GM15510 (cell line): ENCODE results near the gene CTBP2.

Experiments used
- POLR2A ChIP-seq: IDR thresholded peaks from 3 replicates; pipeline ENCODE4 v1.6.1; 2011; ENCODE audit warnings: borderline replicate concordance; ENCODE audit not compliant: insufficient read length; ENCODE audit errors: extremely low read depth

Gene CTBP2

DNA sequence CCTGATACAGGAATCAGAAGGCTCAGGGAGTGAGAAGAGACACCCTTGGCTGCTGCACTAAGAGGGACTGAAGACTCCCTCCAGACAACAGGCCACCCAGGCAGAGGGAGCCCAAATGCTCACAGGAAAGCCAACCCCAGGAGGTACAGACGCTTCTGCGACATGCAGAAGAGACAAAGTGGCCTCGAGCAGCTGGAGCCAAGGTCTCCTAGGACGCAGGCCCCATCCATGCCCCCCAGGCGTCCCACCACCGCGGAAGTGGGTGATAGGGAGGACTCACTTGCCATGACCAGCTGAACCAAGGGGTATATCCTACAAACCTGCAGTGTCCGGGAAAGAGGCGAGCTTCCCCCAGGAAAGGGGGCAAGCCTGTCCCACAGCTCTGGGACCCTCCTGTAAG is 56.9 kb downstream of the CTBP2 start:
- TF ChIP-seq POLR2A = no peak

DNA sequence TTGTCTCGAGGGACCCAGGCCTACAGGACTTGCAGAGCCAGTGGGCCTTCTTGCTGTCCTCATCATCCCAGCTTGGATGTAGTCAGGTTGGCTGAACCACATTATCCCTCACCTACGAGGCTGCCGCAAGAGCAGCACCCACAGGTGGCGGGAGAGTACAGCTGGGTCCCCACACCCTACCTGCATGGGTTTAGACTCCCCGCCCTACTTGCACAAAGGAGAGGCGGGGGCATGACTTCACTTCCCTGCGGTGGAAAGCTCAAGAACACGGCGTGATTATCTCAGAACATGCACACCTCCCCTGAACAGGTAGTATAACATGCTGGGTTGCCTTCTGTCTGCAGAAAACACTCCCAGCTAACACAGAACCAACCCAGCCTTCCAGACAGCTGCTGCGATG is 57.5 kb downstream of the CTBP2 start:
- TF ChIP-seq POLR2A = no peak

DNA sequence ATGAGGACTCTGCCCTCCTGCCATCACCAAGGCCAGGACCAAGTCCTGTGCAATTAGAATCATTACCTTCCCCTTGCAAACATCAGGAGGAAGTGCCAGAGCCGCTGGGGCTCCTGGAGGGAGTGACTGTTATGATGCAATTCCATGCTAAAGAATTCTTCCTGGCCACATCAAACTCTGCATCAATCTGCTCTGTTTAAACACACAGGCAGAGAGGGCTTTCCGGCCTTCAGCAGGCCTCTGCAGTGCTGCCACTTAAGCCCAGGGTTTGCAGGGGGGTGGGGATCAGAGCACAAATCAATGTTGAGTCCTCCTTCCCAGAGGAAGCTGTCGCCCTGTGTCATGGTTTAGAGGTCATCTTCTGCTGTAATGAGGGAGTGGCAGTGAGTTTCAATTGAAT is 58.1 kb downstream of the CTBP2 start:
- TF ChIP-seq POLR2A = no peak

DNA sequence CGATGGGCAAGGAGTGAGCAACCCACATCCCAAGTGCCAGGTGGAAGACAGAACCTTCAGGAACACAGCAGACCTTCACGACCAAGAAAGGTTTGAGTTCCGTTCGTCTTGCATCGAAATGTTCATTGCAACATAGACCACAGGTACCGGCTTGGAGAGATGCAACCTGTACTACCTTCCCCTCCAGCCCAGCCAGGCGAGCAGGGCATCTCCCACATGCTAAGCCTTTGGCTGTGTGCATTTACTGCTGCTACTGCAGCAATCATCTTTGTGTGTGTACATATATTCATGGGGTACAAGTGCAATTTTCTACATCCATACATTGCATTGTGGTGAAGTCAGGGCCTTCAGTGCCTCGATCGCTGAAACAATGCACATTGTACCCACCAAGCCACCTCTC is 58.8 kb downstream of the CTBP2 start:
- TF ChIP-seq POLR2A = no peak

DNA sequence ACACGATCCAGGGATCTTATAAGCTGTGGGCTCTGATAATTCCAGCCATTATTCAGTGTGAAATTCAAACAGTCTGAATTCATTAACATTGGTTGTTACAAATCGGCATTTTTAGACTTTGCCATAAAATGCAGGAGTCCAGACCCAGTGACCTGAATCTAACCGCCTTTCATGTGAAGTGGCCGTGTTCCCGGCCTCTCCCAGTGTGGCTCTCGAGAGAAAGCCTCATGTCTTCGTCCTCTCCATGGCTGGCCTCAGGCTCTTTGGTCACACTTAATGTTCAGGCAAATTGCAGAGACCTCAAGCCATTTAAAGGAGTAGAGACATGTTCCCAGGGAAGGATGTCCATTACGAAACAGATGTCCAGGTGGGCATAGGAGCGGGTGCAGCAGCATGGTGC is 59.3 kb downstream of the CTBP2 start:
- no peak for TF ChIP-seq POLR2A

DNA sequence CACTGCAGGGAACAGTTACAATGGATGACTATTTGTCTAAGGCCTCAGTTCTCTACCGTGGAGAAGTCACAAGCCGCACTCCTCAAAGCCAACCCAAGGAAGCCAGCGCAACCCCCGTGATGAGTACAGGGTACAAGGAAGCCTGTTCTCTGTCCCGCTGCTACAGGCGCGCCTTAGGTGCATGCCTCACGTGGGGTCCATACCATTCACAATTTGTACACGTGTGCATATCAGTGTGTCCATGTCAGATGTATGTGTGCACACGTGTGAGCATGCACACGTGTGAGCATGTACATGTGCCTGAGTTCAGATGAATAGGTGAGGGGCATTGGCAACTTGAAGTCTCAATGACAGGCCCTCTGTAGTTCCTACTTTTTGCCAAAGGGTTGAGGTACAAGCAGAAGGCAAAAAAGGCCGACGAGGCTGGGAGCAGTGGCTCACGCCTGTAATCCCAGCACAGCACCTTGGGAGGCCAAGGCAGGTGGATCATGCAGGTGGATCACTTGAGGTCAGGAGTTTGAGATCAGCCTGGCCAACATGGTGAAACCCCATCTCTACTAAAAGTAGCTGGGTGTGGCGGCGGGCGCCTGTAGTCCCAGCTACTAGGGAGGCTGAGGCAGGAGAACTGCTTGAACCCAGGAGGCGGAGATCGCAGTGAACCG is 62.8 kb downstream of the CTBP2 start:
- TF ChIP-seq POLR2A = no peak

DNA sequence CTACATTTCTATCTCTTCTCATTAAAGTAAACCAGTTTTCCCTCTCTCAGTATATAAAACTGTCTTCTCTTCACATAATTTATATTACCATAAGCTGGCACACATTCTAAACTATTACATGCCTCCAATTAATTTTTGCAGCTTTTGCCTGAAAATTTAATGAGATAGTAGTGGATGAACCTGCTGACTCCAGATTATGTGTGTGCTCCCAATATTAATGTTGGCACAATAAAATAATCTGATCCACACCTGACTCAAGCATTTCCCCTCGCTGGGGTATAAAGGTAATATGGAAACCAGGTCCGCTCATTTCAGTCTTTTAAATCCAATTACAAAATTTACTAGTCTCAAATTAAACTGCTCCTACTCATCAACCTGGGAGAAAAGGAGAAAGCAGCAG is 63.4 kb downstream of the CTBP2 start:
- TF ChIP-seq POLR2A = no peak

DNA sequence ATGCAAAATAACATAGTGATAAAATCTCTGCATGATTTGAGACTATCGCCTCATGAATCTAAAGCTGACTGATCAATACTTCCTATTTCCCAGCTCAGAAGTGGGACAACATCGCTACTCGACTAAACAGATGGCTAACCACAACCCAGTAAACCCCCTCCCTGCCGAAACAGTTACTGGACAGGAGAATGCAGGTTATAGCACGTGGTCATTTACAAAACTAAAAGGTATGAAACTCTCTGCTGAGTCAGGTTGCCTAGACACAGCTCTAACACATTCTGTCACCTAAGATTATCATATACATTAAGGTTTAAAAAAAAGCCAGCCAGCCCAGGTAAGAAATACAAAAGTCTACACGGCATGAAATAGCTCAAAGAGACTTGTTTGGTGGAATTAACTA is 64.0 kb downstream of the CTBP2 start:
- no peak for TF ChIP-seq POLR2A

DNA sequence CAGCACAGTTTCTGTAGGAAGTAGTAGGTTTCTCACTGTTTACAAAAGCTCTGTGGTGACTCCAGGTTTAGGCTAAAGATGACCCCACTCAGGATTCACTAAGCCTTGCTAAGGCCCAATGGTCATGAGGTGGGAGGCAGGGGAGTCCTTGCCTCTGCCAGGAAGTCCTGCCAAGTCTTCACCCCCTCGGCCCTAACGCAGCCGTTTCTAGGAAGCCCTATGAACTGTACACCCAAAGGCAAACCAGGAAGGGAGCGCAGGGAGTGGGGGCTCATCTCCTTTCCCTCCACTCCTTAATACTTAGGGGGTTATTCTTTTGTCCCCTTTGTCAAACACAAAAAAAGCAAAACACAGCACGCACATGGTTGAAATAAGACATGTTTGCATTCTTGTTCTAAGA is 64.6 kb downstream of the CTBP2 start:
- TF ChIP-seq POLR2A = no peak

DNA sequence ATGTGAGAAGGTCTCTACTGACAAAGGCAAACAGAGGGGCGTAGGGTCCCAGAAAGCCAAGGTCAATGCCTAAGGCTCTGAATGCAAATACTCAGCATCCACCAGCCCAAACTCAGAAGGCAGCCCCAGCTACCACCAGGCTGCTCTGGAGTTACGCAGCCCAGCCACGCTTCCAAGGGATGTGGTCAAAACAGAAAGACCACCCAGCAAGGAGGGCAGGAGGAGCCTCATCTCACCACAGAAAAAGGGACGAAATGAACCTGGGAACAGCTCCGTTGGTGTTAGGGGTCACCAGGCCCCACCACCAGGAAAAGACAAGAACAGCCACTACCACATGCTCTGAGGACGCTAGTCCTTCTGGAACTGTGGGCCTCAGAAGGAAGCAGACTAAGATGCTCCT is 65.1 kb downstream of the CTBP2 start:
- no peak for TF ChIP-seq POLR2A

DNA sequence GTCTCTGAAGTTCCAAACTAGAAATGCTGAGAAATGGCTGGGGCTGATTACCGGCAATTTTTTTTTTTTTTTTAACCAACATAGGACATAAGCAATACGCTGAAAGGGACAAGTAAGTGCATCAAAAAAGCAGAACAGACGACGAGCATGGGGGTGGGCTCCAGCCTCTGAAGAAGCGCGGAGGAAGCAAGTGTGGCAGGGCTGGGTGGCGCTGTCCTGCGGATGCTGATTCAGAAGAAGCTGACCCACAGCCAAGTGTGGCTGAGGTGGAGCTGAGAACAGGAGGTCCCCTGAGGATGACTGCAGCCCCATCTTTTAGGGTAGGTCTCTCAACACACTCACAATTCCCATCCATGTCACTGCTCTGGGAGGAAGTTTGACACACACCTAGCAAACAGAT is 65.6 kb downstream of the CTBP2 start:
- no peak for TF ChIP-seq POLR2A

DNA sequence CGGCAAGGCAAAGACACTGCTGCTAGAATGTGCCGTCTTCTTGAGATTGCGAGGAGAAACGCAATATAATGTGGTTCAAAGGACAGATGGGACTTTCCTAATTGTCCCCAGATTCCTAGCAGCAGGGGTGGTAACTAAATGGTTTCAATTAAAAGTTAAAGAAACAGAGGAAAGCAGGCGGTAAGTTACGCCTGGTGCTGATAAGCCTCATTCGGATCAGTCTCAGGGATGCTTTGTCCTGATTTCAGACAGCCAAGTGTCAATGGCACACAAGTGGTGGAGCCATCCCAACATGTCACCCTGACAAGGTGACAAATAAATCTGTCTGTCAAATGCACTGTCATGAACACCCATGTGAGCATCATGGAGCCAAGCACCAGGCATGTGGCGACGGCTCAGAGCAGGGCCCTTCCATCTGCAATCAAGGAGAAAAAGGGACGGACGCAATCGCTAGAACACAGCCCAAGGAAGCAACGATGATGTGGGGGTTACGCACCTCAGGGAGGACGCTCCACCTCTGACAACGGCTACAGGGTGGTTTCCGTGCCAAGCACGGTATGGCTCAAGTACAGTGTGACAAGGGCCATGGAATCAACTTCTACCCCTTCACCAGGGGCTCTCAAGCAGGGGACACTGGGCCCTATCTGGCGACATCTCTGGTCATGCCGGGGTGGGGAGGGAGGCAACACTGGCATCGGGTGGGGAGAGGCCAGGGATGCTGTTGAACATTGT is 66.2 kb downstream of the CTBP2 start:
- no peak for TF ChIP-seq POLR2A

DNA sequence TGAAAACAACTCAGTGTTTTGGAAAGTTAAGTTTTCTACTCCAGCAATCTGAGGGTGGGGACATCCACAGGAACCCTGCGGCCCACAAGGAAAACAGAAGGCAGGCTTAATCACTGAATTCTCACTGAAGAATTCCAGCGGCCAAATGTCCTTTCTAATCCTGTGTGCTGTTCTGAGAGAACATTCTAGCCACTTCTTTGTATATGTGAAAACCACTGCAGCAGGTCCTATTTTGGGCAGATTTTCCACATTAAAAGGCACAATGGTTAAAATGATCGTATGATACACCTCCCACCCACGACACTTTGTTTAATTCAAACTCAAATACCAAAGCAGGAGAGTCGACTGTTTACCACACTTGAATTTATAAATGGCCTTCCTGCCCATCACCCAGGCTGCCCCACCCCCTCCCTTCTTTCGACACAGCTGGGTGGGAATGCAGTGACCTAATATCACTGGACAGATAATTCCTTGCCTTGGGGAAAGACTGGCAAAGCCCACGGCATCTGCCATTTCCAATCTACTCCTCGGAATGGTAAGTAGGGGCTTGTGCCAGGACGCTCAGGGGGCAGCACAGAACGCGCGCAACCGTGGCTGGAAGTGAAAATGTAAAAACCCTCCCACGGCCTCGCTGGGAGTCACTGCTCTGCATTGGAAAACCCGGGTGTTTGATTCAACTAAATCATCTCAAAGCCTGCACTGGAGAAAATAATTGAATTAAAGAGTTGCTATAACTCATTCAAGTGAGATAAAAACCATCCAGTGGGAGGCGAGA is 67.0 kb downstream of the CTBP2 start:
- TF ChIP-seq POLR2A = no peak

DNA sequence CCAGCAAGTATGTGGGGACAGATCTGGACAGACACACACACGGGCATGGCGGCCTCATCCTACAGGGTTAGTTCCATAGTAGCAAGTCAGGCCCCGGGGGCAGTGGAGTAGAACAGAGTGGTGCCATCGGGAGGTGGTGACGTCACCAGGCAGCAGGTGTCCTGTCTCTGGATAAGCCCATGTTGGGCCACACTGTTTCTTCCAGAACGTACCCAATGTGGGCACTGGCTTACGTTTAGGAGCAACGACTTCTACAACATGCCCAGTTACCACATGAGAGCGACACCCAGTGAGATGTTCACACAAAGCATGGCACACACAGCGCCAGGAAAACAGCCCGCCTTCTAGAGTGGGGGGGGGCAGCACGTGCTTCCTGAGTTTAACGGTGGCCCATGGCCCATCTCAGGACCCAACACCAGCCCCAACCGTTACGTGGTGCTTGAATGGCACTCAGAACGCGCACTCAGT is 67.8 kb downstream of the CTBP2 start:
- no peak for TF ChIP-seq POLR2A

DNA sequence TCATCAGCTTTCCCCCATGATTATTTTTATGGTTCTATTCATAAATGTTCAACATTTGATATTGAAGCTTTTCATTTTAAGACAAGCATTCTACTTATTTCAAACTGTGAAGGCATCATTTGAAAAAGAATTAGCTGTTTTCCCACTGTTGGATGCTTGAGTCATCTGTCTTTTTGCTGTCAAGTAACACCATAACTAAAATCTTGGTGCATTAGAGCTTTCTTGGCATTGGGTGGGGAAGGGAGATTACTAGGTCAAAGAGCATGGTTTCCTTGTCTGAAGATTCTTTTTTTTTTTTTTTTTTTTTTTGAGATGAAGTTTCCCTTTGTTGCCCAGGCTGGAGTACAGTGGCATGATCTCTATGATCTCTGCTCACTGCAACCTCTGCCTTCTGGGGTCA is 68.5 kb downstream of the CTBP2 start:
- TF ChIP-seq POLR2A = no peak
